H9 (cell line): ENCODE data around the gene GPR156. TPM values are rescaled to one million over a fixed set of nuclear protein-coding genes. Genes with fewer than 3 reads are reported as not detected.

Experiments
- DNase-seq: peaks from one replicate; pipeline ENCODE4 v3.0.0-alpha.2; 2017
- H2AFZ ChIP-seq: one replicate; pipeline ENCODE4 v1.6.1; 2013; ENCODE audit warnings: mild to moderate bottlenecking, low read length, control low read depth, moderate library complexity
- H2AK5ac ChIP-seq: 2 replicates; pipeline ENCODE4 v1.6.1; 2013; ENCODE audit warnings: low read length, control low read depth, mixed read lengths; ENCODE audit not compliant: insufficient read length
- H2BK120ac ChIP-seq: one replicate; pipeline ENCODE4 v1.6.1; 2013; ENCODE audit warnings: low read depth, mild to moderate bottlenecking, low read length, control low read depth, inconsistent platforms; ENCODE audit not compliant: poor library complexity, severe bottlenecking
- H2BK12ac ChIP-seq: 2 replicates; pipeline ENCODE4 v1.6.1; 2013; ENCODE audit warnings: low read length, control low read depth, mixed read lengths, low read depth; ENCODE audit not compliant: insufficient read length
- H2BK15ac ChIP-seq: 2 replicates; pipeline ENCODE4 v1.6.1; 2013; ENCODE audit warnings: low read depth, low read length, control low read depth
- H2BK20ac ChIP-seq: one replicate; pipeline ENCODE4 v1.6.1; 2013; ENCODE audit warnings: low read depth, mild to moderate bottlenecking, low read length, control low read depth, inconsistent platforms; ENCODE audit not compliant: poor library complexity, severe bottlenecking
- H2BK5ac ChIP-seq: 2 replicates; pipeline ENCODE4 v1.6.1; 2013; ENCODE audit warnings: low read length, control low read depth, mixed read lengths; ENCODE audit not compliant: insufficient read length
- H3K14ac ChIP-seq: 2 replicates; pipeline ENCODE4 v1.6.1; 2013; ENCODE audit warnings: low read length, control low read depth; ENCODE audit not compliant: insufficient read depth
- H3K18ac ChIP-seq: 2 replicates; pipeline ENCODE4 v1.6.1; 2013; ENCODE audit warnings: low read depth, mild to moderate bottlenecking, mixed read lengths, low read length, control low read depth; ENCODE audit not compliant: insufficient read length
- H3K23ac ChIP-seq: 2 replicates; pipeline ENCODE4 v1.6.1; 2013; ENCODE audit warnings: low read length, control low read depth, mixed read lengths, low read depth; ENCODE audit not compliant: insufficient read length
- H3K23me2 ChIP-seq: 2 replicates; pipeline ENCODE4 v1.6.1; 2013; ENCODE audit warnings: low read depth, mild to moderate bottlenecking, mixed read lengths, low read length, control low read depth; ENCODE audit not compliant: insufficient read length, poor library complexity, severe bottlenecking
- H3K27ac ChIP-seq: 2 replicates; pipeline ENCODE4 v1.5.1; 2013; ENCODE audit warnings: low read length, control low read depth, mixed read lengths, low read depth; ENCODE audit not compliant: insufficient read length
- H3K27me3 ChIP-seq: 2 replicates; pipeline ENCODE4 v1.6.1; 2013; ENCODE audit warnings: low read length, control low read depth, inconsistent platforms; ENCODE audit not compliant: insufficient read depth
- H3K4ac ChIP-seq: 2 replicates; pipeline ENCODE4 v1.6.1; 2013; ENCODE audit warnings: low read depth, mild to moderate bottlenecking, control low read depth, inconsistent platforms, low read length, moderate library complexity
- H3K4me1 ChIP-seq: 2 replicates; pipeline ENCODE4 v1.6.1; 2013; ENCODE audit warnings: low read length, control low read depth, inconsistent platforms; ENCODE audit not compliant: insufficient read depth
- H3K4me2 ChIP-seq: 2 replicates; pipeline ENCODE4 v1.6.1; 2013; ENCODE audit warnings: low read length, control low read depth, mixed read lengths; ENCODE audit not compliant: insufficient read length, insufficient read depth
- H3K56ac ChIP-seq: 2 replicates; pipeline ENCODE4 v1.6.1; 2013; ENCODE audit warnings: low read depth, mild to moderate bottlenecking, mixed read lengths, low read length, control low read depth; ENCODE audit not compliant: insufficient read length
- H3K79me1 ChIP-seq: 2 replicates; pipeline ENCODE4 v1.6.1; 2013; ENCODE audit warnings: low read depth, mild to moderate bottlenecking, moderate library complexity, low read length, control low read depth, inconsistent platforms; ENCODE audit not compliant: insufficient read depth, poor library complexity, severe bottlenecking
- H3K79me2 ChIP-seq: 2 replicates; pipeline ENCODE4 v1.6.1; 2013; ENCODE audit warnings: low read length, control low read depth, inconsistent platforms; ENCODE audit not compliant: insufficient read depth
- H3K9ac ChIP-seq: 2 replicates; pipeline ENCODE4 v1.6.1; 2013; ENCODE audit warnings: low read length, control low read depth, mixed read lengths; ENCODE audit not compliant: insufficient read length; ENCODE audit errors: extremely low read depth
- H3K9me3 ChIP-seq: one replicate; pipeline ENCODE4 v1.6.1; 2013; ENCODE audit warnings: low read depth, low read length, inconsistent platforms; ENCODE audit not compliant: control insufficient read depth
- H3T11ph ChIP-seq: one replicate; pipeline ENCODE4 v1.6.1; 2013; ENCODE audit warnings: mild to moderate bottlenecking, low read length, control low read depth, inconsistent platforms
- H4K20me1 ChIP-seq: one replicate; pipeline ENCODE4 v1.6.1; 2013; ENCODE audit not compliant: control insufficient read depth, insufficient read length, insufficient read depth
- H4K5ac ChIP-seq: 2 replicates; pipeline ENCODE4 v1.6.1; 2013; ENCODE audit warnings: low read depth, mild to moderate bottlenecking, mixed read lengths, low read length, control low read depth; ENCODE audit not compliant: insufficient read length
- H4K8ac ChIP-seq: replicated peaks from 2 replicates; pipeline ENCODE4 v1.6.1; 2013; ENCODE audit warnings: low read length, control low read depth, mixed read lengths, low read depth; ENCODE audit not compliant: insufficient read length
- H4K91ac ChIP-seq: 2 replicates; pipeline ENCODE4 v1.6.1; 2013; ENCODE audit warnings: low read depth, mild to moderate bottlenecking, moderate library complexity, mixed read lengths, low read length, control low read depth; ENCODE audit not compliant: insufficient read length
- H3K27ac Mint-ChIP-seq, 3 experiments: 2 replicates in 2 of 3; 3 replicates in 1 of 3; pipeline ENCODE4 v1.8.0; 2020 to 2021; ENCODE audit warnings: mixed read lengths in 3 of 3, mild to moderate bottlenecking in 1 of 3, moderate library complexity in 1 of 3
- H3K27me3 Mint-ChIP-seq: 2 replicates; pipeline ENCODE4 v1.8.0; 2021; ENCODE audit warnings: low read depth, mild to moderate bottlenecking, moderate library complexity, mixed read lengths
- H3K36me3 Mint-ChIP-seq, 3 experiments: 2 replicates in 2 of 3; 3 replicates in 1 of 3; pipeline ENCODE4 v1.8.0; 2020 to 2021; ENCODE audit warnings: low read depth in 3 of 3, mixed read lengths in 3 of 3; ENCODE audit not compliant: insufficient read depth in 1 of 3
- H3K4me1 Mint-ChIP-seq, 2 experiments: 2 replicates each; pipeline ENCODE4 v1.8.0; 2020; ENCODE audit warnings: mixed read lengths in 2 of 2
- H3K4me3 Mint-ChIP-seq, 2 experiments: 2 replicates in 1 of 2; 3 replicates in 1 of 2; pipeline ENCODE4 v1.8.0; 2020 to 2021; ENCODE audit warnings: mild to moderate bottlenecking in 2 of 2, mixed read lengths in 2 of 2, moderate library complexity in 1 of 2
- H3K9me3 Mint-ChIP-seq, 2 experiments: 2 replicates in 1 of 2; 3 replicates in 1 of 2; pipeline ENCODE4 v1.8.0; 2020; ENCODE audit warnings: mild to moderate bottlenecking in 2 of 2, mixed read lengths in 2 of 2, moderate library complexity in 1 of 2
- CTCF ChIP-seq: fragments of 200-600 bp; sonication (generic); conservative IDR thresholded peaks from 3 replicates; pipeline ENCODE4 v1.8.0; 2021; ENCODE audit warnings: antibody characterized with exemption, mild to moderate bottlenecking
- WGBS: extraction: QIAGEN DNeasy Blood & Tissue Kit; methylation state at CpG from one replicate; pipeline ENCODE4 v1.1.7; 2013; ENCODE audit warnings: missing lambda C conversion rate, low lambda C conversion rate, mixed read lengths; ENCODE audit not compliant: insufficient read length; ENCODE audit errors: extremely low coverage; 5-methylcytosine and 5-hydroxymethylcytosine counted together
- total RNA-seq: library from RNA; stranded (reverse); gene quantifications from 2 replicates; pipeline ENCODE4 v1.2.1, GENCODE V29; 2021

Gene GPR156
- total RNA-seq, 1 experiment from 2014 or later: 1.8 TPM

GRCh38 chr3:120326784-120327183 is 41.8 kb upstream of the GPR156 start:
- H2BK20ac ChIP-seq: no peak overlapping the region
- no peaks in the 10 kb centered on the region for H3K79me1 ChIP-seq
- no peak for TF ChIP-seq CTCF
- no peak overlapping the region for H4K5ac ChIP-seq
- H2BK15ac ChIP-seq: no peak overlapping the region
- H3K79me2 ChIP-seq: no peaks in the 10 kb centered on the region
- no peaks in the 10 kb centered on the region for H3K9me3 ChIP-seq
- no peaks in the 10 kb centered on the region for H3K27me3 Mint-ChIP-seq
- H3K4ac ChIP-seq: no peak overlapping the region
- no peaks in the 10 kb centered on the region; the same call in 1 of the 2 replicates for H3K4me1 ChIP-seq
- H3K14ac ChIP-seq: no peak overlapping the region
- H3K4me3 Mint-ChIP-seq: no peak overlapping the region
- no peak overlapping the region for H3T11ph ChIP-seq
- H3K9me3 Mint-ChIP-seq: no peaks in the 10 kb centered on the region
- H3K4me2 ChIP-seq: no peak overlapping the region
- no peaks in the 10 kb centered on the region for H3K23me2 ChIP-seq
- no peak overlapping the region for H2BK120ac ChIP-seq
- no peaks in the 10 kb centered on the region for H4K20me1 ChIP-seq
- no peak overlapping the region for H3K27ac ChIP-seq
- H2AFZ ChIP-seq: no peak overlapping the region
- no peak overlapping the region for H2AK5ac ChIP-seq
- H3K36me3 Mint-ChIP-seq: peaks cover 0 to 18% (median 12%) of the 10 kb centered on the region in 3 experiments; a peak in 4 of 7 replicates
- no peak overlapping the region for H3K27ac Mint-ChIP-seq
- H3K18ac ChIP-seq: no peak overlapping the region
- no peak overlapping the region for H3K56ac ChIP-seq
- H2BK12ac ChIP-seq: no peak overlapping the region
- no peaks in the 10 kb centered on the region for H3K27me3 ChIP-seq
- DNase-seq: no peak
- H3K23ac ChIP-seq: no peak overlapping the region
- no peak overlapping the region for H2BK5ac ChIP-seq
- H4K91ac ChIP-seq: no peak overlapping the region
- H4K8ac ChIP-seq: no peak overlapping the region
- H3K9ac ChIP-seq: no peak overlapping the region
- no CpG with 5 or more reads among the region's 2 CpGs for WGBS
- peaks cover 5 to 6% of the 10 kb centered on the region in 2 experiments; a peak in 3 of 4 replicates for H3K4me1 Mint-ChIP-seq
